Activated CD4-positive, CD25-positive, alpha-beta regulatory T cell (primary cell): ENCODE results near the gene CCR1.
"Not testable (repeated sequence)": the region's sequence is repeated elsewhere in the genome, so short reads cannot be mapped to it uniquely, and the experiment has no call there.

Experiments
- DNase-seq, 4 experiments: peaks; one replicate each; lab custom pipeline; 2025; lab: John Stamatoyannopoulos, UW

The CCR1 gene

DNA sequence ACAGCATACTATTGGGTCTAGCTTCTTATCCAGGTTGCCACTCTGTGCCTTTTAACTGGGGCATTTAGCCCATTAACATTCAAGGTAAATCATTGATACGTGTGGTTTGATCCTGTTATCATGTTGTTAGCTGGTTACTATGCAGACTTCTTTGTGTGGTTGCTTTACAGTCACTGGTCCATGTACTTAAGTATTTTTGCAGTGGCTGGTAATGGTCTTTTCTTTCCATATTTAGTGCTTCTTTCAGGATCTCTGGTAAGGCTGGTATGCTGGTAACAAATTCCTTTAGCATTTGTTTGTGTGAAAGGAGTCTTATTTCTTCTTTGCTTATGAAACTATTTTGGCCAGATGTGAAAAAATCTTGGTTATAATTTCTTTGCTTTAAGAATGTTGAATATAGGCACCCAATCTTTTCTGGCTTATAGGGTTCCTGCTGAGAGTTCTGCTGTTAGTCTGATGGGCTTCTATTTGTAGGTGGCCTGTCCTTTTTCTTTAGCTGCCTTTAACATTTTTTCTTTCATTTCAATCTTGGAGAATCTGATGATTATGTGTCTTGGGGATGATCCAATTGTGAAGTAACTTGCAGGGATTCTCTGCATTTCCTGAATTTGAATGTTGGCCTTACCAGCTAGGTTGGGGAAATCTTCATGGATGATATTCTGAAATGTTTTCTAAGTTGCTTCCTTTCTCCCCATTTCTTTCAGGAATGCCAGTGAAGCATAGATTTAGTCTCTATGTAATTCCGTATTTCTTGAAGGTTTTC, 39.3 kb downstream of the CCR1 start:
- no peak for DNase-seq

DNA sequence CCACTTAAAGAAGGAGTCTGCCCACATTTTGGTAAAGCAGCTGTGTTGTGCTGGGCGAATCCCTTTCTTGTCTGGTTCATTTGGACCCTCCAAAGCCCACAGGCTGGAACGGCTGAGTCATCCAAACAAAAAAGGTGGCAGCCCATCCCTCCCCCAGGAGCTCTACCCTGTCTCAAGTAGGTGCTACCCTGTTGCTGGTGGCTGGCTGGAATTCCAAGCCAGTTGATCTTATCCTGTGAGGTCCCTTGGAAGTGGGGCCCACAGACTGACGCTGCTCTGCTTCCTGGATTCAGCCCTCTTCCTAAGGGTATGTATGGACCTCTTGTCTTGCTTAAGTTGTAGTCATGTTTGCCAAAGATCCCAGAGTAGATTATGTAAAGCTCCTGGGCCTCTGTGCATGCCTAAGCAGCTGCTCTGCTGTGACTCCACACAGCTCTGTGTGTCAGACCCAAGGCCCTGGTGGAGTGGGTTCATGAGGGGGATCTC, 44.5 kb downstream of the CCR1 start:
- DNase-seq: no peak

DNA sequence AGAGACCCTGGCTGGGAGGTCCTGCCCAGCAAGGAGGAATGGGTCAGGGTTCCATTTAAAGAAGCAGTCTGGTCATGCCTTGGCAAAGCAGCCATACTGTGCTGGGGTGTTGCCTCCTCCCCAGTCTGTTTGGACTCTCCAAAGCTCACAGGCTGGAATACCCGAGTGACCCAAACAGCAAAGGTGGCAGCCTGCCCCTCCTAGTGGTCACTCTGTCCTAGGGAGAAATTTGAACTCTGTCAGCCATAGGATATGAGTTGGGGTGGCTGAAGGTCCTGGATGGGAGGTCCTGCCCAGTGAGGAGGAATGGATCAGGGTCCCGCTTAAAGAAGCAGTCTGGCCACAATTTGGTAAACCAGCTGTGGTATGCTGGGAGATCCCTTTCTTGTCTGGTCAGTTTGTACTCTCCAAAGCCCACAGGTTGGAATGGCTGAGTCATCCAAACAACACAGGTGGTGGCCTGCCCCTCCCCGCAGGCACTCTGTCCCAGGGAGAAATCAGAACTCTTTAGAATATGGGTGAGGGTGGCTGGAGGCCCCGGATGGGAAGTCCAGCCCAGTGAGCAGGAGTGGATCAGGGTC, 45.0 kb downstream of the CCR1 start:
- DNase-seq: no peak

DNA sequence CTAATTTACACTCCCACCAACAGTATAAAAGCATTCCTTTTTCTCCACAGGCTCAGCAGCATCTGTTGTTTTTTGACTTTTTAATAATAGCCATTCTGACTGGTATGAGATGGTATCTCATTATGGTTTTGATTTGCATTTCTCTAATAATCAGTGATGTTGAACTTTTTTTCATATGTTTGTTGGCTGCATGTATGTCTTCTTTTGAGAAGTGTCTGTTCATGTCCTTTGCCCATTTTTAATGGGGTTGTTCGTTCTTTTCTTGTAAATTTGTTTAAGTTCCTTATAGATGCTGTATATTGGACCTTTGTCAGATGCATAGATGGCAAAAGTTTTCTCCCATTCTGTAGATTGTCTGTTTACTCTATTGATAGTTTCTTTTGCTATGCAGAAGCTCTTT, 50.4 kb downstream of the CCR1 start:
- DNase-seq: not testable (repeated sequence)

DNA sequence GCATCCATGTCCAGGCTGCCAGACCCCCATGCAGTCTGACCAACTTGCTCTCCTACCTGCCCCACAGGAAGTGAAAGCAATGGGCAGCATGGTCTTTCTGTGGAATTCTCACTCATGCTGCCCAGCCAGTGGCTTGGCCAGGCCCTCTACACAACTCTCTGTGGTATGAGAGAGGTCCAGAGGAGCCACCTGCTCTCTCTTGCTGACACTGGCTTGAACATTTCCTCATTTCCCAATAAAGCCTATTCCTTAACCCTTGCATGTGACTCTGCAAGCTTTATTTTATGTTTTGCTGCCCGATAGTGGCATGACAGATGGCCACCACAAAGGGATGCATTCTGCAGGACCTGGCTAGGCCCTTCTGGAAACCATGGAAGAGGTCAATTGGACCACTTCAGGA, 53.8 kb downstream of the CCR1 start:
- DNase-seq: no peak
